GM12872 (cell line): Measurements from ENCODE around the gene ACACA.

Source experiments
- CTCF ChIP-seq: IDR thresholded peaks from 3 replicates; pipeline ENCODE4 v1.5.1; 2011; ENCODE audit warnings: low read depth, mild to moderate bottlenecking, low read length, moderate library complexity; ENCODE audit not compliant: insufficient read depth

Gene ACACA

GRCh38 chr17:37090941-37091340 lies 315.7 kb downstream of the ACACA start:
- TF ChIP-seq CTCF: no peak

- no peak for TF ChIP-seq CTCF
Observed at GRCh38 chr17:37089956-37090355, 316.7 kb downstream of the ACACA start.

GRCh38 chr17:37088913-37089312 lies 317.7 kb downstream of the ACACA start:
- TF ChIP-seq CTCF: no peak

- TF ChIP-seq CTCF: no peak
Observed at GRCh38 chr17:37088459-37088858, 318.2 kb downstream of the ACACA start.

- TF ChIP-seq CTCF: no peak
Observed at GRCh38 chr17:37087683-37088082, 319.0 kb downstream of the ACACA start.

GRCh38 chr17:37086948-37087347 lies 319.7 kb downstream of the ACACA start:
- TF ChIP-seq CTCF: no peak

- TF ChIP-seq CTCF: no peak
Observed at GRCh38 chr17:37086334-37086733, 320.3 kb downstream of the ACACA start.

GRCh38 chr17:37084372-37084771 lies 322.3 kb downstream of the ACACA start:
- TF ChIP-seq CTCF: no peak
